ENCODE measurements around the gene TAF12.

The TAF12 gene

GRCh38 chr1:28581531-28582247, 61.2 kb downstream of the TAF12 start:
- Histone ChIP-seq H3K9ac (ENCODE audit: low read length) (peak overlapping the region; percentile 96), H3K79me2 (ENCODE audit: low read length) (peaks cover 38% of the 10 kb centered on the region), H3K4me2 (ENCODE audit: low read depth, low read length) (peak overlapping the region; percentile 87), H3K9me2 (replicated peaks; ENCODE audit: insufficient read depth, low read length) (no peaks in the 10 kb centered on the region), H3K4me1 (ENCODE audit: low read length) (peaks cover 29% of the 10 kb centered on the region), H2AFZ (ENCODE audit: low read length) (peak overlapping the region; percentile 80), H3K9me3 (replicated peaks; ENCODE audit: insufficient read depth, low read length) (no peaks in the 10 kb centered on the region), H3K4me3 (ENCODE audit: low read length) (peak overlapping the region; percentile 99), H3F3A (ENCODE audit: insufficient read depth, low read length) (peaks cover 62% of the 10 kb centered on the region), H3K27me3 (replicated peaks; ENCODE audit: insufficient read depth, low read length) (no peaks in the 10 kb centered on the region), H3K36me3 (replicated peaks; ENCODE audit: insufficient read depth, low read length) (peaks cover 22% of the 10 kb centered on the region), H4K20me1 (ENCODE audit: insufficient read depth, low read length) (peaks cover 40% of the 10 kb centered on the region), H3K27ac (ENCODE audit: low read length) (peak overlapping the region; percentile 80)
- TF ChIP-seq CTCF (IDR thresholded peaks at IDR 0.05; ENCODE audit: low read length) (no peak), EZH2 (optimal IDR thresholded peaks at IDR 0.05; ENCODE audit: low read depth, low read length) (no peak), EZH2phosphoT487 (IDR thresholded peaks at IDR 0.05; ENCODE audit: low read length) (no peak)
- DNase-seq, result peak; percentile 96

- peaks cover 29% of the 10 kb centered on the region for H3K4me1 ChIP-seq (ENCODE audit: low read length)
- no peaks in the 10 kb centered on the region for H3K27me3 ChIP-seq (replicated peaks; ENCODE audit: insufficient read depth, low read length)
- H3K4me3 ChIP-seq (ENCODE audit: low read length), result peak overlapping the region; percentile 99
- H3K36me3 ChIP-seq (replicated peaks; ENCODE audit: insufficient read depth, low read length), result peaks cover 22% of the 10 kb centered on the region
- no peak for TF ChIP-seq EZH2phosphoT487 (IDR thresholded peaks at IDR 0.05; ENCODE audit: low read length)
- TF ChIP-seq EZH2 (optimal IDR thresholded peaks at IDR 0.05; ENCODE audit: low read depth, low read length), result no peak
- peak; percentile 31 for TF ChIP-seq CTCF (IDR thresholded peaks at IDR 0.05; ENCODE audit: low read length)
- peaks cover 40% of the 10 kb centered on the region for H4K20me1 ChIP-seq (ENCODE audit: insufficient read depth, low read length)
- H3K79me2 ChIP-seq (ENCODE audit: low read length), result peaks cover 38% of the 10 kb centered on the region
- H3K9ac ChIP-seq (ENCODE audit: low read length), result peak overlapping the region; percentile 96
- H3K9me3 ChIP-seq (replicated peaks; ENCODE audit: insufficient read depth, low read length), result no peaks in the 10 kb centered on the region
- peak overlapping the region; percentile 84 for H3K4me2 ChIP-seq (ENCODE audit: low read depth, low read length)
- no peaks in the 10 kb centered on the region for H3K9me2 ChIP-seq (replicated peaks; ENCODE audit: insufficient read depth, low read length)
- peaks cover 62% of the 10 kb centered on the region for H3F3A ChIP-seq (ENCODE audit: insufficient read depth, low read length)
- H3K27ac ChIP-seq (ENCODE audit: low read length), result peak overlapping the region; percentile 80
- H2AFZ ChIP-seq (ENCODE audit: low read length), result no peak overlapping the region
- peak; percentile 64 for DNase-seq
Observed at GRCh38 chr1:28580722-28581530, 61.9 kb downstream of the TAF12 start.

- Histone ChIP-seq H3K27me3 (replicated peaks; ENCODE audit: insufficient read depth, low read length) (no peaks in the 10 kb centered on the region), H3K79me2 (ENCODE audit: low read length) (peaks cover 38% of the 10 kb centered on the region), H3K4me2 (ENCODE audit: low read depth, low read length) (peak overlapping the region; percentile 84), H4K20me1 (ENCODE audit: insufficient read depth, low read length) (peaks cover 40% of the 10 kb centered on the region), H2AFZ (ENCODE audit: low read length) (no peak overlapping the region), H3K9me2 (replicated peaks; ENCODE audit: insufficient read depth, low read length) (no peaks in the 10 kb centered on the region), H3K9me3 (replicated peaks; ENCODE audit: insufficient read depth, low read length) (no peaks in the 10 kb centered on the region), H3K9ac (ENCODE audit: low read length) (peak overlapping the region; percentile 96; the same call in 1 of the 2 replicates), H3K27ac (ENCODE audit: low read length) (peak overlapping the region; percentile 80; the same call in 1 of the 2 replicates), H3F3A (ENCODE audit: insufficient read depth, low read length) (peaks cover 67% of the 10 kb centered on the region), H3K4me1 (ENCODE audit: low read length) (peaks cover 29% of the 10 kb centered on the region), H3K4me3 (ENCODE audit: low read length) (peak overlapping the region; percentile 99), H3K36me3 (replicated peaks; ENCODE audit: insufficient read depth, low read length) (peaks cover 22% of the 10 kb centered on the region)
- no peak for DNase-seq
- TF ChIP-seq CTCF (IDR thresholded peaks at IDR 0.05; ENCODE audit: low read length) (no peak), EZH2phosphoT487 (IDR thresholded peaks at IDR 0.05; ENCODE audit: low read length) (no peak)
Observed at GRCh38 chr1:28579401-28579800, 63.5 kb downstream of the TAF12 start.

Measured in MM.1S (cell line).